HG03135 (cell line): ENCODE data around the gene CAMKMT.
"Not testable (repeated sequence)": the region's sequence is repeated elsewhere in the genome, so short reads cannot be mapped to it uniquely, and the experiment has no call there.

Experiments
- ATAC-seq: cut with Tn5 transposase; IDR thresholded peaks from one replicate; pipeline ENCODE4 v1.9.1; 2021; ENCODE audit warnings: mild to moderate bottlenecking, moderate library complexity; ENCODE audit not compliant: unreplicated experiment

The CAMKMT gene

GRCh38 chr2:44495544-44495943 lies 133.8 kb downstream of the CAMKMT start:
- ATAC-seq: no peak

- no peak for ATAC-seq
Measured at GRCh38 chr2:44496130-44496529, 134.4 kb downstream of the CAMKMT start.

GRCh38 chr2:44498551-44498950 lies 136.8 kb downstream of the CAMKMT start:
- no peak for ATAC-seq

- not testable (repeated sequence) for ATAC-seq
Measured at GRCh38 chr2:44505664-44506063, 143.9 kb downstream of the CAMKMT start.

- no peak for ATAC-seq
Measured at GRCh38 chr2:44510246-44510645, 148.5 kb downstream of the CAMKMT start.

- no peak for ATAC-seq
Measured at GRCh38 chr2:44515416-44515815, 153.7 kb downstream of the CAMKMT start.

- ATAC-seq: no peak
Measured at GRCh38 chr2:44519026-44519425, 157.3 kb downstream of the CAMKMT start.

- no peak for ATAC-seq
Measured at GRCh38 chr2:44522846-44523245, 161.1 kb downstream of the CAMKMT start.

GRCh38 chr2:44524347-44524926 lies 162.7 kb downstream of the CAMKMT start:
- ATAC-seq: no peak

- no peak for ATAC-seq
Measured at GRCh38 chr2:44526352-44526751, 164.6 kb downstream of the CAMKMT start.

- no peak for ATAC-seq
Measured at GRCh38 chr2:44528595-44528994, 166.8 kb downstream of the CAMKMT start.

GRCh38 chr2:44529448-44529847 lies 167.7 kb downstream of the CAMKMT start:
- no peak for ATAC-seq

- ATAC-seq: no peak
Measured at GRCh38 chr2:44531289-44531688, 169.5 kb downstream of the CAMKMT start.

- ATAC-seq: no peak
Measured at GRCh38 chr2:44532031-44532430, 170.3 kb downstream of the CAMKMT start.

GRCh38 chr2:44533508-44533907 lies 171.8 kb downstream of the CAMKMT start:
- no peak for ATAC-seq

- ATAC-seq: no peak
Measured at GRCh38 chr2:44535376-44535775, 173.6 kb downstream of the CAMKMT start.

- ATAC-seq: no peak
Measured at GRCh38 chr2:44537264-44537663, 175.5 kb downstream of the CAMKMT start.

GRCh38 chr2:44542520-44542919 lies 180.8 kb downstream of the CAMKMT start:
- ATAC-seq: no peak

- ATAC-seq: no peak
Measured at GRCh38 chr2:44543773-44544725, 182.3 kb downstream of the CAMKMT start.

- ATAC-seq: no peak
Measured at GRCh38 chr2:44545005-44545404, 183.3 kb downstream of the CAMKMT start.

GRCh38 chr2:44546459-44547127 lies 184.8 kb downstream of the CAMKMT start:
- no peak for ATAC-seq

GRCh38 chr2:44547718-44548117 lies 186.0 kb downstream of the CAMKMT start:
- no peak for ATAC-seq
